Uterine smooth muscle cell (primary cell): Measurements from ENCODE around the gene OTOP2. TPM values are rescaled to one million over a fixed set of nuclear protein-coding genes. Genes with fewer than 3 reads are reported as not detected.

ENCODE experiments used
- total RNA-seq: library from RNA; depleted of rRNA; stranded (reverse); fragments of >200 nt; gene quantifications from 2 replicates; pipeline ENCODE4 v1.2.3, GENCODE V29; 2014

Gene OTOP2
- not detected in 2 replicates for total RNA-seq

GRCh38 chr17:74924250-74924948, at the start of gene OTOP2:
OTOP2 (plus strand) TSS chr17:74924273; CDS start chr17:74924633, 360 bp downstream.

GRCh38 chr17:74892974-74893911, 30.8 kb upstream of the OTOP2 start, which contains the start of gene FADS6:
FADS6 (minus strand) TSS chr17:74893633; CDS start chr17:74893595, 38 bp downstream.

GRCh38 chr17:74922694-74923537, 1.2 kb upstream of the OTOP2 start, which contains the start of gene USH1G:
USH1G (minus strand) TSS chr17:74923255; CDS start chr17:74923073, 182 bp downstream.

GRCh38 chr17:74935585-74936469, 11.8 kb downstream of the OTOP2 start, which contains the start of gene OTOP3:
OTOP3 (plus strand) TSS chr17:74935898; CDS start chr17:74935922, 24 bp downstream.

GRCh38 chr17:74972107-74972972, 48.3 kb downstream of the OTOP2 start, which contains the start of gene HID1:
HID1 (minus strand) TSS chr17:74972759; CDS start chr17:74972656, 103 bp downstream.

Other genes with a start within 250 kb of the OTOP2 start
- gene CD300LF, start 211.3 kb upstream of the OTOP2 start, total RNA-seq: not detected in 2 replicates
- gene RAB37, start 187.0 kb upstream of the OTOP2 start, total RNA-seq: 0.11 TPM in 1 of 2 replicates, not detected in the other
- gene NHERF1, start 175.6 kb upstream of the OTOP2 start, total RNA-seq: 12.6 and 17.1 TPM in 2 replicates
- gene NAT9, start 147.9 kb upstream of the OTOP2 start, total RNA-seq: 43.3 and 51.9 TPM in 2 replicates
- 0.11 and 0.12 TPM in 2 replicates for gene GRIN2C, start 64.4 kb upstream of the OTOP2 start, total RNA-seq
- 21.6 and 52.0 TPM in 2 replicates for gene FDXR, start 51.3 kb upstream of the OTOP2 start, total RNA-seq
- not detected in 2 replicates for gene FADS6, start 30.6 kb upstream of the OTOP2 start, total RNA-seq
- under 0.01 TPM in 1 of 2 replicates, not detected in the other for gene USH1G, start 1.0 kb upstream of the OTOP2 start, total RNA-seq
- gene OTOP3, start 11.6 kb downstream of the OTOP2 start, total RNA-seq: not detected in 2 replicates
- gene HID1, start 48.5 kb downstream of the OTOP2 start, total RNA-seq: 0.44 and 0.75 TPM in 2 replicates
- gene CDR2L, start 63.4 kb downstream of the OTOP2 start, total RNA-seq: 11.7 and 14.8 TPM in 2 replicates
- 35.6 and 57.5 TPM in 2 replicates for gene MRPL58, start 88.4 kb downstream of the OTOP2 start, total RNA-seq
- 293 and 304 TPM in 2 replicates for gene ATP5PD, start 122.7 kb downstream of the OTOP2 start, total RNA-seq
- gene KCTD2, start 123.0 kb downstream of the OTOP2 start, total RNA-seq: 15.2 and 15.5 TPM in 2 replicates
- gene SLC16A5, start 163.7 kb downstream of the OTOP2 start, total RNA-seq: 5.2 and 8.7 TPM in 2 replicates
- 2.2 and 2.8 TPM in 2 replicates for gene ARMC7, start 185.7 kb downstream of the OTOP2 start, total RNA-seq
- gene NT5C, start 207.5 kb downstream of the OTOP2 start, total RNA-seq: 42.7 and 77.2 TPM in 2 replicates
- 99.0 and 156 TPM in 2 replicates for gene JPT1, start 230.2 kb downstream of the OTOP2 start, total RNA-seq